Measurements from ENCODE around the gene PARP12. TPM values are rescaled to one million over a fixed set of nuclear protein-coding genes. Genes with fewer than 3 reads are reported as not detected.

The PARP12 gene
- total and polyA plus RNA-seq, 4 donors = 30.0 to 56.8 (median 47.6) TPM

DNA sequence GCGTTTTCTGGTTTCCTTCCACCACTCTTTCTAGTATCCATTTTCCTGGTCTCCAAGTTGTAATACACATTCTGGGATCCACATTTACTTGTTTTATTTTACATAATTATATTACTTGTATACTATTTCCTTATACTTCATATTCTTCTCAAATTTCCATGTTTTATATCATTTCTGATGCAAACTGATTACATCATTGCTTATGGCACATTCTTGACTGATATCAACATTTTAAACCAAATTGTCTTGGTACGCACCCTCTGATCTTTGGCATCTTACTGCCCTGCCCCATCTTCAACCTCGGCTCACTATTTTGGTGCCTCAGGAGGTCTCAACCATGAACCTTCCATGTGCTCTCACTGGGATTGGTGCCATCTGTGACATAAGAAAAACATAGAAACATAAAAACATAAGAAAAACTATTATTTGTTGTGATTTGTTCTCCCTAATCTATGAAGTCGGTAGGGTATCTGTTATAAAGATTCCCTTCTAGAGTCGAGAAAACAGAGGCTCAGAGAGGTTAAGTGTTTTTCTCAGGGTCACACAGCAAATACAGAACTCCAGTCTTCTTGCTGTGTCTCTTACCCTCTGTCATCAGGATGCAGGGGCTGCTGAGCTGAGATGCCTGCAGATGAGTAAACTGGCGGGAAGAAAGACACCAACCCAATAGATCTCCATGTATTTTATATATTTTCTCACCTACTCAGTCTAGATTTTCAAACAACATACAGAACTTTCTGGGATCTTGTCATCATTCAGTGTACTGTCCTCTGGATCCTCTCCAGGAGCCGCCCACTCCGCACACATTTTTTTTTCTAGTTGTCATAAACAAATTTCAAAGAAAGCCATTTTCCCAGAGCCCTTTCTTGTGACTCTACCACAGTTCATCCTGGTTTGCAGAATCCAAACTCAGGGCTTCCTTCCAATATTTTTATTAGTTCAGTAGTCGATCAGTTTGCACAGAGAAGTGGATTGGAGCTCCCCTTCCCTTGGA lies 79.5 kb downstream of the PARP12 start:
- H3K27ac ChIP-seq (ENCODE audit: low read depth in 1 of 2, low read length in 1 of 2) = no peak overlapping the region
- H3K27me3 ChIP-seq (ENCODE audit: control insufficient read depth in 3 of 3, insufficient read depth in 3 of 3, low read length in 2 of 3) = no peaks in the 10 kb centered on the region
- H3K4me3 ChIP-seq = no peak overlapping the region
- DNase-seq (peak; percentile 67 to 83 (median 74)), ATAC-seq (ENCODE audit: insufficient read depth, low FRiP score) (no peak)
- no peaks in the 10 kb centered on the region for H3K36me3 ChIP-seq (ENCODE audit: control insufficient read depth in 4 of 4, insufficient read depth in 4 of 4, low read length in 4 of 4)
- no peaks in the 10 kb centered on the region for H3K9me3 ChIP-seq (ENCODE audit: control insufficient read depth in 4 of 4, insufficient read depth in 3 of 4, low read length in 3 of 4)
- peaks cover 0 to 14% (median 2%) of the 10 kb centered on the region in 5 donors for H3K4me1 ChIP-seq (ENCODE audit: control insufficient read depth in 5 of 5, insufficient read depth in 5 of 5, low read length in 5 of 5)
- H3K9ac ChIP-seq (ENCODE audit: insufficient read depth in 1 of 2, low read length in 2 of 2) = peak overlapping the region in 1 of 2 donors; percentile 39
- 81 to 90% methylated on average over 9 of the region's 9 CpGs for WGBS, 2 donors
- TF ChIP-seq, protein P1, sequence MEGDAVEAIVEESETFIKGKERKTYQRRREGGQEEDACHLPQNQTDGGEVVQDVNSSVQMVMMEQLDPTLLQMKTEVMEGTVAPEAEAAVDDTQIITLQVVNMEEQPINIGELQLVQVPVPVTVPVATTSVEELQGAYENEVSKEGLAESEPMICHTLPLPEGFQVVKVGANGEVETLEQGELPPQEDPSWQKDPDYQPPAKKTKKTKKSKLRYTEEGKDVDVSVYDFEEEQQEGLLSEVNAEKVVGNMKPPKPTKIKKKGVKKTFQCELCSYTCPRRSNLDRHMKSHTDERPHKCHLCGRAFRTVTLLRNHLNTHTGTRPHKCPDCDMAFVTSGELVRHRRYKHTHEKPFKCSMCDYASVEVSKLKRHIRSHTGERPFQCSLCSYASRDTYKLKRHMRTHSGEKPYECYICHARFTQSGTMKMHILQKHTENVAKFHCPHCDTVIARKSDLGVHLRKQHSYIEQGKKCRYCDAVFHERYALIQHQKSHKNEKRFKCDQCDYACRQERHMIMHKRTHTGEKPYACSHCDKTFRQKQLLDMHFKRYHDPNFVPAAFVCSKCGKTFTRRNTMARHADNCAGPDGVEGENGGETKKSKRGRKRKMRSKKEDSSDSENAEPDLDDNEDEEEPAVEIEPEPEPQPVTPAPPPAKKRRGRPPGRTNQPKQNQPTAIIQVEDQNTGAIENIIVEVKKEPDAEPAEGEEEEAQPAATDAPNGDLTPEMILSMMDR (IDR thresholded peaks at IDR 0.05; ENCODE audit: control extremely low read depth, extremely low read depth) = no peak

DNA sequence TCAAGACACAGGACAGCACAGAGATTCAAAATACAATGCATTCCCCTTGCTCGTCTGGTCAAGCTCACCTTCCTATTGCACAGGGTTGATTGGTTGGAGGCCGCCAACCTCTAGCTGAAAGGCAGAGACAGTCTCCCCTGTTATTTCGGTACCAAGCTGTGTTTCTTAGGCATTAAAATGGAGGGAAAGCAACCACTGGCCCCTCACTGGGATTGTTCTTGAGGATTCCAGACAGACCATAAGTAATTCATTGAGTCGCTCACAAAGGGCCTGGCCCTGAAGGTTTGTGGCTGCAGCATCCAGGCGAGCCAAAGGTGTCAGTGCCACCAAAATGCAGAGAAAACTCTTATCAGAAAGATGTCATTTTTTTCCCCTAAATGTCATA lies 81.2 kb downstream of the PARP12 start:
- Histone ChIP-seq H3K9ac (ENCODE audit: insufficient read depth in 1 of 2, low read length in 2 of 2) (no peak overlapping the region), H3K27ac (ENCODE audit: low read depth in 1 of 2, low read length in 1 of 2) (no peak overlapping the region), H3K27me3 (ENCODE audit: control insufficient read depth in 3 of 3, insufficient read depth in 3 of 3, low read length in 2 of 3) (no peaks in the 10 kb centered on the region), H3K4me3 (no peak overlapping the region), H3K36me3 (ENCODE audit: control insufficient read depth in 4 of 4, insufficient read depth in 4 of 4, low read length in 4 of 4) (no peaks in the 10 kb centered on the region), H3K9me3 (ENCODE audit: control insufficient read depth in 4 of 4, insufficient read depth in 3 of 4, low read length in 3 of 4) (peaks cover 0 to 1% (median 0%) of the 10 kb centered on the region in 4 donors), H3K4me1 (ENCODE audit: control insufficient read depth in 5 of 5, insufficient read depth in 5 of 5, low read length in 5 of 5) (peaks cover 0 to 16% (median 2%) of the 10 kb centered on the region in 5 donors)
- 94 to 96% methylated on average over 5 of the region's 5 CpGs for WGBS, 2 donors
- TF ChIP-seq, protein P1 (IDR thresholded peaks at IDR 0.05; ENCODE audit: control extremely low read depth, extremely low read depth) = no peak
- no peak for ATAC-seq (ENCODE audit: insufficient read depth, low FRiP score)
- no peak for DNase-seq

DNA sequence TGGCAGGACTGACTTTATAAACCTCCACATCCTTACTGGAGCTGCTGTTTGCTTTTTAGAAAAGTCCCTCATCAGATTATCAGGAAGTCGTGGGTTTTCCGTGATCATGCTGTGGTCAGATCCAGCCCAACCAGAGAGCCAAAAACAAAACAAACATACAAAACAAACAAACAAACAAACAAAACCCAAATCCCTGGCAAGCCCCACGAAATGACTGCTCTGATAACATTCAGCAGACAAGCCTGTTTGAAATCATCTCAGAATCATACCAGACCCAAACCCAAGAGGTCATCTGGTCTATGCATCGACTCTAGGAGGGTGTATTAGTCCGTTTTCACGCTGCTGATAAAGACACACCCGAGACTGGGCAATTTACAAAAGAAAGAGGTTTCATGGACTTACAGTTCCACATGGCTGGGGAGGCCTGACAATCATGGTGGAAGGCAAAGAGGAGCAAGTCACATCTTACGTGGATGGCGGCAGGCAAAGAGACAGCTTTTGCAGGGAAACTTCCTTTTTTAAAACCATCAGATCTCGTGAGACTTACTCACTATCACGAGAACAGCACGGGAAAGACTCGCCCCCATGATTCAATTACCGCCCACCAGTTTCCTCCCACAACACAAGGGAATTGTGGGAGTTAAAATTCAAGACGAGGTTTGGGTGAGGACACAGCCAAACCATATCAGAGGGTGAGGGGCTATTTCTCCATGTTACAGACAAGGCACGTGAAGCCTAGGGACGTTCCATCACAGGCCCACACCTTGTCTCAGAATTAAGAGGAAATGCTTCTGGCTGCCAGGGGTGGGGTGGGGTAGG lies 85.7 kb downstream of the PARP12 start:
- H3K9ac ChIP-seq (ENCODE audit: insufficient read depth in 1 of 2, low read length in 2 of 2) = no peak overlapping the region
- no peak for ATAC-seq (ENCODE audit: insufficient read depth, low FRiP score)
- no peak overlapping the region for H3K4me3 ChIP-seq
- H3K27ac ChIP-seq (ENCODE audit: low read depth in 1 of 2, low read length in 1 of 2) = no peak overlapping the region
- no peaks in the 10 kb centered on the region for H3K27me3 ChIP-seq (ENCODE audit: control insufficient read depth in 3 of 3, insufficient read depth in 3 of 3, low read length in 2 of 3)
- TF ChIP-seq, protein P1 (IDR thresholded peaks at IDR 0.05; ENCODE audit: control extremely low read depth, extremely low read depth) = no peak
- peaks cover 0 to 1% (median 0%) of the 10 kb centered on the region in 4 donors for H3K9me3 ChIP-seq (ENCODE audit: control insufficient read depth in 4 of 4, insufficient read depth in 3 of 4, low read length in 3 of 4)
- H3K36me3 ChIP-seq (ENCODE audit: control insufficient read depth in 4 of 4, insufficient read depth in 4 of 4, low read length in 4 of 4) = no peaks in the 10 kb centered on the region
- no peak for DNase-seq
- WGBS, 2 donors = 85 to 88% methylated on average over 17 of the region's 17 CpGs
- peaks cover 0 to 27% (median 4%) of the 10 kb centered on the region in 5 donors for H3K4me1 ChIP-seq (ENCODE audit: control insufficient read depth in 5 of 5, insufficient read depth in 5 of 5, low read length in 5 of 5)

Measured in lung (tissue), 12 donors.